Activated CD4-positive, alpha-beta memory T cell treated with anti-CD3 and anti-CD28 coated beads for 36 hours (primary cell): ENCODE results near the gene ZNF302. TPM values are rescaled to one million over a fixed set of nuclear protein-coding genes. Genes with fewer than 3 reads are reported as not detected.

Experiments used
- CTCF ChIA-PET: fragments of 350-600 bp; sonication (Branson Sonifier 250); formaldehyde crosslinking; loops from one replicate; lab custom pipeline; 2021; ENCODE audit warnings: antibody characterized with exemption, inconsistent platforms; lab: Charles Lee
- POLR2A ChIA-PET: fragments of 350-600 bp; sonication (Branson Sonifier 250); formaldehyde crosslinking; loops from one replicate; lab custom pipeline; 2021; ENCODE audit warnings: antibody characterized with exemption; lab: Charles Lee
- DNase-seq: peaks from one replicate; pipeline ENCODE4 v3.0.0-alpha.2; 2020
- H3K27ac Mint-ChIP-seq: one replicate; pipeline ENCODE4 v1.8.0; 2021; ENCODE audit warnings: mixed read lengths
- H3K27me3 Mint-ChIP-seq: one replicate; pipeline ENCODE4 v1.8.0; 2021; ENCODE audit warnings: mixed read lengths
- H3K36me3 Mint-ChIP-seq: one replicate; pipeline ENCODE4 v1.8.0; 2021; ENCODE audit warnings: mixed read lengths
- H3K4me1 Mint-ChIP-seq: one replicate; pipeline ENCODE4 v1.8.0; 2021; ENCODE audit warnings: low read depth, mixed read lengths
- H3K4me3 Mint-ChIP-seq: one replicate; pipeline ENCODE4 v1.8.0; 2021; ENCODE audit warnings: mild to moderate bottlenecking, mixed read lengths
- H3K9me3 Mint-ChIP-seq: one replicate; pipeline ENCODE4 v1.8.0; 2021; ENCODE audit warnings: mixed read lengths
- intact Hi-C: fragments of 100-400 bp; cut with micrococcal nuclease; formaldehyde crosslinking; loops from one replicate; pipeline ENCODE4 v1.15.1; 2023
- total RNA-seq, 2 experiments: library from RNA; stranded (reverse); gene quantifications; one replicate each; pipeline ENCODE4 v1.2.3, GENCODE V29; 2021

The ZNF302 gene
- total RNA-seq, 2 experiments from 2014 or later, result 16.5 to 16.6 TPM

GRCh38 chr19:34707661-34708060 is 30.2 kb downstream of the ZNF302 start:
- ChIA-PET POLR2A (no interaction called here), CTCF (no interaction called here)
- Mint-ChIP-seq H3K4me3 (no peak overlapping the region), H3K27ac (no peak overlapping the region), H3K36me3 (peaks cover 8% of the 10 kb centered on the region), H3K4me1 (no peaks in the 10 kb centered on the region), H3K9me3 (peaks cover 2% of the 10 kb centered on the region), H3K27me3 (peaks cover 19% of the 10 kb centered on the region)
- intact Hi-C loops, result no loop called here
- no peak for DNase-seq

- Mint-ChIP-seq H3K36me3 (peaks cover 12% of the 10 kb centered on the region), H3K27ac (no peak overlapping the region), H3K27me3 (peaks cover 15% of the 10 kb centered on the region), H3K4me1 (no peaks in the 10 kb centered on the region), H3K9me3 (peaks cover 19% of the 10 kb centered on the region), H3K4me3 (no peak overlapping the region)
- POLR2A ChIA-PET, result no interaction called here
- intact Hi-C loops, result loop anchor here (1.0 to 5.0 kb wide), 2 partner anchors 73 to 210 kb away; no protein-coding TSS in a partner anchor
- CTCF ChIA-PET, result interaction anchor here (0.6 to 7.4 kb wide), 10 partner anchors 15 to 934 kb away, joined by 3 to 111 read pairs (median 4); no protein-coding TSS in a partner anchor
- DNase-seq, result no peak
Observed at GRCh38 chr19:34711890-34712289, 34.4 kb downstream of the ZNF302 start.

GRCh38 chr19:34712395-34713261 is 35.1 kb downstream of the ZNF302 start:
- intact Hi-C loops, result loop anchor here (1.0 to 5.0 kb wide), 2 partner anchors 73 to 210 kb away; no protein-coding TSS in a partner anchor
- POLR2A ChIA-PET, result interaction anchor here (0.6 kb wide), 1 partner anchor 205 kb away, joined by 4 read pairs; no protein-coding TSS in a partner anchor
- CTCF ChIA-PET, result interaction anchor here (0.6 to 7.4 kb wide), 17 partner anchors 14 to 935 kb away, joined by 3 to 111 read pairs (median 4); no protein-coding TSS in a partner anchor
- peak; percentile 60 for DNase-seq
- H3K9me3 Mint-ChIP-seq, result peaks cover 19% of the 10 kb centered on the region
- H3K36me3 Mint-ChIP-seq, result peaks cover 7% of the 10 kb centered on the region
- H3K4me3 Mint-ChIP-seq, result no peak overlapping the region
- H3K4me1 Mint-ChIP-seq, result no peaks in the 10 kb centered on the region
- no peak overlapping the region for H3K27ac Mint-ChIP-seq
- H3K27me3 Mint-ChIP-seq, result peaks cover 15% of the 10 kb centered on the region

GRCh38 chr19:34713262-34713637 is 35.8 kb downstream of the ZNF302 start:
- CTCF ChIA-PET, result interaction anchor here (0.6 to 7.4 kb wide), 14 partner anchors 13 to 935 kb away, joined by 3 to 111 read pairs (median 4); no protein-coding TSS in a partner anchor
- Mint-ChIP-seq H3K9me3 (peaks cover 19% of the 10 kb centered on the region), H3K36me3 (peaks cover 7% of the 10 kb centered on the region), H3K27me3 (peaks cover 13% of the 10 kb centered on the region), H3K4me3 (no peak overlapping the region), H3K27ac (no peak overlapping the region), H3K4me1 (no peaks in the 10 kb centered on the region)
- POLR2A ChIA-PET, result interaction anchor here (0.6 kb wide), 1 partner anchor 206 kb away, joined by 4 read pairs; no protein-coding TSS in a partner anchor
- intact Hi-C loops, result loop anchor here (5.0 kb wide), 1 partner anchor 211 kb away; no protein-coding TSS in a partner anchor
- no peak for DNase-seq

- ChIA-PET POLR2A (no interaction called here), CTCF (interaction anchor here (7.4 kb wide), 1 partner anchor 75 kb away, joined by 111 read pairs; no protein-coding TSS in a partner anchor)
- Mint-ChIP-seq H3K4me1 (no peaks in the 10 kb centered on the region), H3K36me3 (peaks cover 7% of the 10 kb centered on the region), H3K9me3 (peaks cover 19% of the 10 kb centered on the region), H3K27me3 (peaks cover 11% of the 10 kb centered on the region), H3K4me3 (no peak overlapping the region), H3K27ac (no peak overlapping the region)
- DNase-seq, result no peak
- intact Hi-C loops, result no loop called here
Observed at GRCh38 chr19:34715357-34715756, 37.9 kb downstream of the ZNF302 start.

GRCh38 chr19:34722353-34722752 is 44.9 kb downstream of the ZNF302 start:
- Mint-ChIP-seq H3K36me3 (no peaks in the 10 kb centered on the region), H3K4me3 (no peak overlapping the region), H3K27me3 (peaks cover 9% of the 10 kb centered on the region), H3K4me1 (no peaks in the 10 kb centered on the region), H3K9me3 (no peaks in the 10 kb centered on the region), H3K27ac (no peak overlapping the region)
- no peak for DNase-seq
- ChIA-PET POLR2A (no interaction called here), CTCF (no interaction called here)
- intact Hi-C loops, result no loop called here

GRCh38 chr19:34725400-34725799 is 47.9 kb downstream of the ZNF302 start:
- H3K27ac Mint-ChIP-seq, result no peak overlapping the region
- ChIA-PET CTCF (interaction anchor here (0.6 kb wide), 1 partner anchor 248 kb away, joined by 5 read pairs; no protein-coding TSS in a partner anchor), POLR2A (no interaction called here)
- intact Hi-C loops, result no loop called here
- H3K27me3 Mint-ChIP-seq, result peaks cover 18% of the 10 kb centered on the region
- no peaks in the 10 kb centered on the region for H3K36me3 Mint-ChIP-seq
- no peaks in the 10 kb centered on the region for H3K4me1 Mint-ChIP-seq
- H3K4me3 Mint-ChIP-seq, result no peak overlapping the region
- H3K9me3 Mint-ChIP-seq, result no peaks in the 10 kb centered on the region
- DNase-seq, result no peak

- H3K36me3 Mint-ChIP-seq, result peaks cover 10% of the 10 kb centered on the region
Observed at GRCh38 chr19:34731019-34731829, 53.7 kb downstream of the ZNF302 start.

GRCh38 chr19:34731964-34732363 is 54.5 kb downstream of the ZNF302 start:
- ChIA-PET POLR2A (no interaction called here), CTCF (no interaction called here)
- DNase-seq, result no peak
- Mint-ChIP-seq H3K27me3 (peaks cover 11% of the 10 kb centered on the region), H3K36me3 (peaks cover 15% of the 10 kb centered on the region), H3K9me3 (peaks cover 5% of the 10 kb centered on the region), H3K27ac (no peak overlapping the region), H3K4me3 (no peak overlapping the region), H3K4me1 (peaks cover 19% of the 10 kb centered on the region)
- intact Hi-C loops, result loop anchor here (5.0 kb wide), 1 partner anchor 270 kb away; the partner anchor contains the start of gene GRAMD1A

More at GRCh38 chr19:34731019-34731829, 53.7 kb downstream of the ZNF302 start:
- peaks cover 15% of the 10 kb centered on the region for H3K27me3 Mint-ChIP-seq
- H3K27ac Mint-ChIP-seq, result no peak overlapping the region
- H3K4me3 Mint-ChIP-seq, result no peak overlapping the region
- ChIA-PET POLR2A (no interaction called here), CTCF (no interaction called here)
- DNase-seq, result no peak
- H3K4me1 Mint-ChIP-seq, result peaks cover 19% of the 10 kb centered on the region
- H3K9me3 Mint-ChIP-seq, result peaks cover 5% of the 10 kb centered on the region
- intact Hi-C loops, result loop anchor here (5.0 kb wide), 1 partner anchor 271 kb away; the partner anchor contains the start of gene GRAMD1A

- peaks cover 17% of the 10 kb centered on the region for H3K36me3 Mint-ChIP-seq
- no peak overlapping the region for H3K27ac Mint-ChIP-seq
- CTCF ChIA-PET, result interaction anchor here (0.5 to 1.2 kb wide), 2 partner anchors 19 to 94 kb away, joined by 3 read pairs; no protein-coding TSS in a partner anchor
- H3K4me1 Mint-ChIP-seq, result peaks cover 19% of the 10 kb centered on the region
- peaks cover 8% of the 10 kb centered on the region for H3K27me3 Mint-ChIP-seq
- peak overlapping the region; percentile 32 for H3K4me3 Mint-ChIP-seq
- POLR2A ChIA-PET, result interaction anchor here (1.1 to 2.6 kb wide), 2 partner anchors 40 to 56 kb away, joined by 4 to 13 read pairs; partner anchors contain the start of genes SCGB2B2, ZNF302 and ZNF599
- no peak for DNase-seq
- H3K9me3 Mint-ChIP-seq, result peaks cover 5% of the 10 kb centered on the region
- intact Hi-C loops, result loop anchor here (1.0 to 5.0 kb wide), 3 partner anchors 41 to 270 kb away; partner anchors contain the start of genes GRAMD1A, SCGB2B2, ZNF302 and ZNF599
Observed at GRCh38 chr19:34732612-34733211, 55.2 kb downstream of the ZNF302 start.
